Measurements from ENCODE around the gene DSC3.

GRCh38 chr18:30991397-30991796, 51.1 kb downstream of the DSC3 start:
- no peak for TF ChIP-seq CTCF (IDR thresholded peaks at IDR 0.05; ENCODE audit: extremely low read depth in 1 of 2, insufficient read depth in 1 of 2, low read depth in 1 of 2, low read length in 2 of 2)
- no peak for TF ChIP-seq MYC (IDR thresholded peaks at IDR 0.05; ENCODE audit: low read depth, low read length)
- no peak for TF ChIP-seq POLR2A (IDR thresholded peaks at IDR 0.05; ENCODE audit: low read depth, low read length)
- TF ChIP-seq, protein P1, sequence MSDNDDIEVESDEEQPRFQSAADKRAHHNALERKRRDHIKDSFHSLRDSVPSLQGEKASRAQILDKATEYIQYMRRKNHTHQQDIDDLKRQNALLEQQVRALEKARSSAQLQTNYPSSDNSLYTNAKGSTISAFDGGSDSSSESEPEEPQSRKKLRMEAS (IDR thresholded peaks at IDR 0.05; ENCODE audit: insufficient read depth, insufficient read length) = no peak
- no peak for TF ChIP-seq FOS (IDR thresholded peaks at IDR 0.05; ENCODE audit: borderline replicate concordance, insufficient read depth, low read length)
- TF ChIP-seq POLR2AphosphoS5 (IDR thresholded peaks at IDR 0.05; ENCODE audit: insufficient read depth, low read depth, low read length) = no peak
